Breast epithelium (tissue), 4 donors: ENCODE data around the gene PGBD4. TPM values are rescaled to one million over a fixed set of nuclear protein-coding genes. Genes with fewer than 3 reads are reported as not detected.

ENCODE experiments used
- DNase-seq, 2 donors: peaks; one replicate each; pipeline ENCODE4 v3.0.0-alpha.2; 2019; ENCODE audit warnings: low spot score in 2 of 2
- H3K27ac ChIP-seq, 2 donors: fragments of 200-600 bp; sonication (generic) in 1 of 2; one replicate each; pipeline ENCODE4 v1.5.1; 2016 to 2019; ENCODE audit warnings: mild to moderate bottlenecking in 1 of 2
- H3K27me3 ChIP-seq, 2 donors: fragments of 200-600 bp; sonication (generic) in 1 of 2; one replicate each; pipeline versions ENCODE4 v1.5.1 to v1.6.0; 2017 to 2019; ENCODE audit warnings: control low read depth in 1 of 2, mild to moderate bottlenecking in 1 of 2
- H3K36me3 ChIP-seq: fragments of 200-600 bp; one replicate; pipeline ENCODE4 v1.5.1; 2019
- H3K4me1 ChIP-seq, 2 donors: fragments of 200-600 bp; sonication (generic); one replicate each; pipeline ENCODE4 v1.5.1; 2016 to 2019; ENCODE audit warnings: control low read depth in 1 of 2
- H3K4me3 ChIP-seq, 3 donors: fragments of 200-600 bp; sonication (generic); 1 replicate in 2 of 3; 2 replicates in 1 of 3; pipeline ENCODE4 v1.5.1; 2016 to 2019; ENCODE audit warnings: mild to moderate bottlenecking in 3 of 3, moderate library complexity in 2 of 3
- H3K9me3 ChIP-seq, 2 donors: fragments of 200-600 bp; sonication (generic) in 1 of 2; one replicate each; pipeline ENCODE4 v1.5.1; 2016 to 2019; ENCODE audit warnings: control low read depth in 1 of 2
- POLR2A ChIP-seq: fragments of 450-650 bp; IDR thresholded peaks from one replicate; pipeline ENCODE4 v1.6.1; 2016; ENCODE audit warnings: antibody characterized with exemption, mild to moderate bottlenecking, moderate library complexity
- POLR2AphosphoS5 ChIP-seq, 3 donors: sonication (generic); formaldehyde crosslinking; IDR thresholded peaks; one replicate each; pipeline ENCODE4 v1.6.1; 2017; ENCODE audit warnings: antibody characterized with exemption in 3 of 3
- intact Hi-C: fragments of 100-400 bp; cut with DNase I; formaldehyde crosslinking; loops from one replicate; pipeline ENCODE4 v1.15.1; 2023; ENCODE audit warnings: low total_unique reads
- total RNA-seq, 3 donors: library from RNA; depleted of rRNA; stranded (reverse); fragments of >200 nt; gene quantifications; one replicate each; pipeline ENCODE4 v1.1.0, GENCODE V29; 2016
- TF ChIP-seq, protein P1 (sequence below), 3 donors: fragments of 450-650 bp; IDR thresholded peaks; one replicate each; pipeline ENCODE4 v1.5.1; 2016 to 2017; ENCODE audit warnings: antibody characterized with exemption in 3 of 3, mild to moderate bottlenecking in 3 of 3, moderate library complexity in 3 of 3

The PGBD4 gene
- total RNA-seq, 3 donors from 2014 or later = 0.64 to 1.6 (median 1.3) TPM

DNA sequence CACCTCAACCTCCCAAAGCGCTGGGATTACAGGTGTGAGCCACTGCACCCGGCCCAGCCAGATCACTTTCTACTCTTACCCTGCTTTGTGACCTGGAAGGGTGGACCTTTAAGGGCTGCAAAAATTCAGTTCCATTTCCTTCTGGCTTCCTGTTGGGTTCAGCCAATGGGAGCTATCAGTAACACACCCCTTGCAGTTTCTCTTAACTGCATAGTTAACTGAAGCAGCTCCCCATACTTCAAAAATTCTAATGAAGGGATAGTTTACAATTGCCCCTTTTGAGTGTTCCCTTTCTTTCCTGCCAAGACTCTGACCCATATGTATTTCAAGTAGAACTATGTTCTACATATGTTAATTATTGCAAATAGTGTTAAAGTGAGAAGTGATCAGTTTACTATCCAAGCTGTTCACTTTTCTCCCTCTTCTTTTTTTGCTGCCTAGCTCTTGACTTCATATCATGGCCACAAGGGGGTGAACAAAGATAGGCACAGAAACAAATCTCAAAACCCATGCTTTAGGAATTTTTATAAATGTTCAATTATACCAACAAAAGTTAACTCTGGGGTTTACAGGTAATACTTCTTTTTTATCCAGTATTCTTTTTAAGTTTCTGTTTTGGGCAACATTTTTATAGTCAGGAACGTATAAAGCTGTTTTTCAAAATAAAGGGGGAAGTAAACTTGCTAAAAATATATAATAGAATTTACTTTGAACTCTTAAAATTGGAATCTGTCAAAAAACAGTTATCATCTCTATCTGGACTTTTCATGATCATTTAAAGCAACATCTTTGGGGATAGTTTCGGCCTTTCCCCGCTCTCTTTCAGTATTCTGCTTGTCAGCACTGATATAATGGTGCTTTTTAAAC lies 8.1 kb downstream of the PGBD4 start:
- Histone ChIP-seq H3K9me3 (no peaks in the 10 kb centered on the region), H3K27ac (no peak overlapping the region), H3K4me1 (no peaks in the 10 kb centered on the region), H3K27me3 (no peaks in the 10 kb centered on the region), H3K4me3 (no peak overlapping the region), H3K36me3 (no peaks in the 10 kb centered on the region)
- intact Hi-C loops = loop anchor here (10.0 kb wide), 1 partner anchor 115 kb away; the partner anchor contains the start of gene EMC4
- TF ChIP-seq POLR2AphosphoS5 (IDR thresholded peaks at IDR 0.05) (no peak), POLR2A (no peak)
- TF ChIP-seq, protein P1, sequence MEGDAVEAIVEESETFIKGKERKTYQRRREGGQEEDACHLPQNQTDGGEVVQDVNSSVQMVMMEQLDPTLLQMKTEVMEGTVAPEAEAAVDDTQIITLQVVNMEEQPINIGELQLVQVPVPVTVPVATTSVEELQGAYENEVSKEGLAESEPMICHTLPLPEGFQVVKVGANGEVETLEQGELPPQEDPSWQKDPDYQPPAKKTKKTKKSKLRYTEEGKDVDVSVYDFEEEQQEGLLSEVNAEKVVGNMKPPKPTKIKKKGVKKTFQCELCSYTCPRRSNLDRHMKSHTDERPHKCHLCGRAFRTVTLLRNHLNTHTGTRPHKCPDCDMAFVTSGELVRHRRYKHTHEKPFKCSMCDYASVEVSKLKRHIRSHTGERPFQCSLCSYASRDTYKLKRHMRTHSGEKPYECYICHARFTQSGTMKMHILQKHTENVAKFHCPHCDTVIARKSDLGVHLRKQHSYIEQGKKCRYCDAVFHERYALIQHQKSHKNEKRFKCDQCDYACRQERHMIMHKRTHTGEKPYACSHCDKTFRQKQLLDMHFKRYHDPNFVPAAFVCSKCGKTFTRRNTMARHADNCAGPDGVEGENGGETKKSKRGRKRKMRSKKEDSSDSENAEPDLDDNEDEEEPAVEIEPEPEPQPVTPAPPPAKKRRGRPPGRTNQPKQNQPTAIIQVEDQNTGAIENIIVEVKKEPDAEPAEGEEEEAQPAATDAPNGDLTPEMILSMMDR (IDR thresholded peaks at IDR 0.05) = peak in 1 of 3 donors; percentile 39
- DNase-seq = no peak

DNA sequence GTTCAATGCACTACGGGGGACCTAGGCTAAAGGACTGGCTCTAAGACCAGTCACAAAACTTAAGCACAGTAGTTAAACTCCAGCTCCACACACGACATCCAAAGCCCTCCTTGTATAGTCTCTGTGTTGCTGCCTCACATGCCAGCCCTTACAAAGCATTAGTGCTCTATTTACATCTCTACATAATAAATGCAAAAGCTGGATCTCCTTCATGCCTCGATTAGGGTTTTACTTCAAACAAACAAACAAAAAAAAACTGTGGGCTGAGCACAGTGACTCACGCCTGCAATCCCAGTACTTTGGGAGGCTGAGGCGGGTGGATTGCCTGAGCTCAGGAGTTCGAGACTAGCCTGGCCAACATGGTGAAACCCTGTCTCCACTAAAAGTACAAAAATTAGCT lies 9.6 kb downstream of the PGBD4 start:
- no peak overlapping the region for H3K4me3 ChIP-seq
- no peaks in the 10 kb centered on the region for H3K9me3 ChIP-seq
- no peaks in the 10 kb centered on the region for H3K4me1 ChIP-seq
- TF ChIP-seq POLR2AphosphoS5 (IDR thresholded peaks at IDR 0.05) = no peak
- TF ChIP-seq, protein P1 (IDR thresholded peaks at IDR 0.05) = no peak
- TF ChIP-seq POLR2A = no peak
- DNase-seq = no peak
- no peaks in the 10 kb centered on the region for H3K36me3 ChIP-seq
- no peaks in the 10 kb centered on the region for H3K27me3 ChIP-seq
- no peak overlapping the region for H3K27ac ChIP-seq
- intact Hi-C loops = no loop called here

GRCh38 chr15:34114215-34114614 lies 12.3 kb downstream of the PGBD4 start:
- Histone ChIP-seq H3K27me3 (no peaks in the 10 kb centered on the region), H3K9me3 (no peaks in the 10 kb centered on the region), H3K27ac (no peak overlapping the region), H3K4me3 (no peak overlapping the region), H3K4me1 (no peaks in the 10 kb centered on the region), H3K36me3 (no peaks in the 10 kb centered on the region)
- no peak for DNase-seq
- TF ChIP-seq POLR2A (no peak), POLR2AphosphoS5 (IDR thresholded peaks at IDR 0.05) (no peak)
- TF ChIP-seq, protein P1 (IDR thresholded peaks at IDR 0.05) = no peak
- intact Hi-C loops = no loop called here

GRCh38 chr15:34114739-34115138 lies 12.9 kb downstream of the PGBD4 start:
- intact Hi-C loops = no loop called here
- DNase-seq = no peak
- Histone ChIP-seq H3K36me3 (no peaks in the 10 kb centered on the region), H3K4me3 (no peak overlapping the region), H3K27me3 (no peaks in the 10 kb centered on the region), H3K4me1 (no peaks in the 10 kb centered on the region), H3K27ac (no peak overlapping the region), H3K9me3 (no peaks in the 10 kb centered on the region)
- TF ChIP-seq POLR2A (no peak), POLR2AphosphoS5 (IDR thresholded peaks at IDR 0.05) (no peak)
- TF ChIP-seq, protein P1 (IDR thresholded peaks at IDR 0.05) = no peak

- H3K9me3 ChIP-seq = no peaks in the 10 kb centered on the region
- no peaks in the 10 kb centered on the region for H3K27me3 ChIP-seq
- intact Hi-C loops = no loop called here
- H3K36me3 ChIP-seq = no peaks in the 10 kb centered on the region
- no peak overlapping the region for H3K4me3 ChIP-seq
- TF ChIP-seq, protein P1 (IDR thresholded peaks at IDR 0.05) = no peak
- TF ChIP-seq POLR2AphosphoS5 (IDR thresholded peaks at IDR 0.05) (no peak), POLR2A (no peak)
- H3K27ac ChIP-seq = no peak overlapping the region
- DNase-seq = no peak
- H3K4me1 ChIP-seq = no peaks in the 10 kb centered on the region
Observed at GRCh38 chr15:34116620-34117019, 14.7 kb downstream of the PGBD4 start.
